ENCODE measurements around the gene ITPR2.

The ITPR2 gene

DNA sequence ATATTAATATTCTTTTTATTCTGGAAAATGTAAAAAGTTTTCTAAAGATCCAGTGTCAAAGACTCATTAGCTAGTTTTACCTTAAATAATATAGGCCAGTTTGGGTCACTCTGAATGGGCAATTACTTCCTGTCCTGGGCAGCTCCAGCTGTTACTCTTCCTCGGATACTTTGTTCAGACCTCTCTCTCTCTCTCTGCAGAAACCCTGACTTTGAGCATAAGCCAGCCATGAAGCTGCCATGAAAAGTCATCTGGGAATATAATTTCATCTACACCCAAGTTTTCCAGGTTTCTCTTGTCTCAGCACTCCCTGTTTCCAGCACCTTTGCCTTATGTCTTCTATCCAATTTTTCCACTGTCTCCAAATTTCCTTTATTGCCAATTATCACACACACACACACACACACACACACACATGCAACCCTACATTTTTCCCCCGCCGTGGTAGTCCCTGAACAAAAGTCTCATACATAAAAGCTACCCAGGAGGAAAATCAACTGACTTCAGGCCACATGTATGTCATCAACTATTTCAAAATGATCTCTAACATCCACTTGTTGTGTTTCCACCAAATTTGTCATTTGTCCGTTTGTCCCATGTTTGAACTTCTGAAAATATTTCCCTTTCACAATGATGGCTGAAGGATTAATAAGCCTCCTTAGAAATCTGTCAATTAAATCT, 319.5 kb downstream of the ITPR2 start:
- TF ChIP-seq, protein P1, sequence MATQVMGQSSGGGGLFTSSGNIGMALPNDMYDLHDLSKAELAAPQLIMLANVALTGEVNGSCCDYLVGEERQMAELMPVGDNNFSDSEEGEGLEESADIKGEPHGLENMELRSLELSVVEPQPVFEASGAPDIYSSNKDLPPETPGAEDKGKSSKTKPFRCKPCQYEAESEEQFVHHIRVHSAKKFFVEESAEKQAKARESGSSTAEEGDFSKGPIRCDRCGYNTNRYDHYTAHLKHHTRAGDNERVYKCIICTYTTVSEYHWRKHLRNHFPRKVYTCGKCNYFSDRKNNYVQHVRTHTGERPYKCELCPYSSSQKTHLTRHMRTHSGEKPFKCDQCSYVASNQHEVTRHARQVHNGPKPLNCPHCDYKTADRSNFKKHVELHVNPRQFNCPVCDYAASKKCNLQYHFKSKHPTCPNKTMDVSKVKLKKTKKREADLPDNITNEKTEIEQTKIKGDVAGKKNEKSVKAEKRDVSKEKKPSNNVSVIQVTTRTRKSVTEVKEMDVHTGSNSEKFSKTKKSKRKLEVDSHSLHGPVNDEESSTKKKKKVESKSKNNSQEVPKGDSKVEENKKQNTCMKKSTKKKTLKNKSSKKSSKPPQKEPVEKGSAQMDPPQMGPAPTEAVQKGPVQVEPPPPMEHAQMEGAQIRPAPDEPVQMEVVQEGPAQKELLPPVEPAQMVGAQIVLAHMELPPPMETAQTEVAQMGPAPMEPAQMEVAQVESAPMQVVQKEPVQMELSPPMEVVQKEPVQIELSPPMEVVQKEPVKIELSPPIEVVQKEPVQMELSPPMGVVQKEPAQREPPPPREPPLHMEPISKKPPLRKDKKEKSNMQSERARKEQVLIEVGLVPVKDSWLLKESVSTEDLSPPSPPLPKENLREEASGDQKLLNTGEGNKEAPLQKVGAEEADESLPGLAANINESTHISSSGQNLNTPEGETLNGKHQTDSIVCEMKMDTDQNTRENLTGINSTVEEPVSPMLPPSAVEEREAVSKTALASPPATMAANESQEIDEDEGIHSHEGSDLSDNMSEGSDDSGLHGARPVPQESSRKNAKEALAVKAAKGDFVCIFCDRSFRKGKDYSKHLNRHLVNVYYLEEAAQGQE (IDR thresholded peaks at IDR 0.05; ENCODE audit: insufficient read depth in 1 of 2, low read depth in 2 of 2, low read length in 2 of 2) = no peak
- TF ChIP-seq SIN3A (IDR thresholded peaks at IDR 0.05; ENCODE audit: borderline replicate concordance, insufficient read depth, low read length) (no peak), FOXP2 (optimal IDR thresholded peaks at IDR 0.05; ENCODE audit: borderline replicate concordance, extremely low read depth, extremely low read length, insufficient read depth) (no peak), POLR2AphosphoS5 (IDR thresholded peaks at IDR 0.05; ENCODE audit: low read depth, low read length) (no peak), TAF1 (IDR thresholded peaks at IDR 0.05; ENCODE audit: borderline replicate concordance, insufficient read depth, low read length) (no peak)

DNA sequence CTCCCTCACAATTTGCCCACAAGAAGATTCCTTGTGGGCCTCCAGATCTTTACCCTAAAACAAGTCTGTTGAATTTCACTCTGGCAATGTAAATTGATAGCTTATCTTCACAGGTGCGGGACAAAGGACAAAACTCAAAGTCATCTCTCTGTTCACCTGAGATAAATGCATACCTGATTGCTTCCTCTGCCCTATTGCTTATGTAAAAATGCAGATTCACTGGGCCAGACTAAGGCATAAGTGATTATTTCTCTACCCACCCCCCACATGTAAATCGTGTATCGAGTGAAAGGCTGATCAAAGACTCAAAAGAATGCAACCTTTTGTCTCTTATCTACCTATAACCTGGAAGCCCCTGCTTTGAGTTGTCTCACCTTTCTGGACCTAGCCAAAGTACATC, 320.8 kb downstream of the ITPR2 start:
- no peak for TF ChIP-seq SIN3A (IDR thresholded peaks at IDR 0.05; ENCODE audit: borderline replicate concordance, insufficient read depth, low read length)
- TF ChIP-seq FOXP2 (optimal IDR thresholded peaks at IDR 0.05; ENCODE audit: borderline replicate concordance, extremely low read depth, extremely low read length, insufficient read depth) = no peak
- no peak for TF ChIP-seq POLR2AphosphoS5 (IDR thresholded peaks at IDR 0.05; ENCODE audit: low read depth, low read length)
- no peak for TF ChIP-seq TAF1 (IDR thresholded peaks at IDR 0.05; ENCODE audit: borderline replicate concordance, insufficient read depth, low read length)
- TF ChIP-seq, protein P1 (IDR thresholded peaks at IDR 0.05; ENCODE audit: insufficient read depth in 1 of 2, low read depth in 2 of 2, low read length in 2 of 2) = no peak

DNA sequence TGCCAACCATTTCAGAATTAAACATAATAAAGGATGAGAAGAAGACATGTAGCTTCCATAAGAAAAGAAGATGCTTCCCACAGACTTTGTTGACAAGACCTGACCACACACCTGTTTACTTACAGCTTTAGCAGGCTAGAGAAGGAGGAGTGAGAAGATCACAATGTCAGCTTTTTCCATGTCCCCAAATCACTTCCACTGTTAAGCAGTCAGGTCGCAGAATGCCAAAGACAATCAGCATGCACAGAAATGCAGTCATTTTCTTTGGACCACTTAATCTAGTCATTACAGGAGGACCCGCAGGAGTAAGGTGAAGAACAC, 322.7 kb downstream of the ITPR2 start:
- TF ChIP-seq, protein P1 (IDR thresholded peaks at IDR 0.05; ENCODE audit: insufficient read depth in 1 of 2, low read depth in 2 of 2, low read length in 2 of 2) = no peak
- no peak for TF ChIP-seq SIN3A (IDR thresholded peaks at IDR 0.05; ENCODE audit: borderline replicate concordance, insufficient read depth, low read length)

DNA sequence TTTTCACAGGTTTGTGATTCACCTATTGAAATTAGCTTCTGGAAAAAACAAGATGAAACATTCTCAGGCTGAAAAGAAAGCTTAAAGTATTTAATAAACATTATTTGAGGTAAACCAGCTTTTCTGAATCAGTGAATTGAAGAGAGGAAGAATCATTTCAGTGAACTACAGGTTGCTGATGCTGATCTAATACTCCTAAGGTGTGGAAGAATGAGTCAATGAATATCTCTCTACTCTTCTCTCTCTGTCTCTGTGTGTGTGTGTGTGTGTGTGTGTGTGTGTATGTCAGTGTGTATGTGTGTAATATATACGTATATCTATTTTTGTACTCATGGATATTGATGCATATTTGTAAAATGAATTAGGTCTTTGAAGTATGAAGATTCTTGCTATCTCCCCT, 325.4 kb downstream of the ITPR2 start:
- TF ChIP-seq POLR2AphosphoS5 (IDR thresholded peaks at IDR 0.05; ENCODE audit: low read depth, low read length) (no peak), FOXP2 (optimal IDR thresholded peaks at IDR 0.05; ENCODE audit: borderline replicate concordance, extremely low read depth, extremely low read length, insufficient read depth) (no peak), SIN3A (IDR thresholded peaks at IDR 0.05; ENCODE audit: borderline replicate concordance, insufficient read depth, low read length) (no peak), TAF1 (IDR thresholded peaks at IDR 0.05; ENCODE audit: borderline replicate concordance, insufficient read depth, low read length) (no peak)
- TF ChIP-seq, protein P1 (IDR thresholded peaks at IDR 0.05; ENCODE audit: insufficient read depth in 1 of 2, low read depth in 2 of 2, low read length in 2 of 2) = no peak

All from PFSK-1 (cell line).